Heart left ventricle (tissue), 16 donors: ENCODE results near the gene STAP1. TPM values are rescaled to one million over a fixed set of nuclear protein-coding genes. Genes with fewer than 3 reads are reported as not detected.

Experiments used
- ATAC-seq, 4 donors: fragments of 200-7000 bp; cut with Tn5 transposase; one replicate each; pipeline ENCODE4 v1.9.1; 2020 to 2022; ENCODE audit warnings: moderate library complexity in 4 of 4, mild to moderate bottlenecking in 3 of 4, moderate number of reproducible peaks in 1 of 4
- DNase-seq, 5 donors: peaks; one replicate each; pipeline ENCODE4 v3.0.0-alpha.2; 2020
- H3K27ac ChIP-seq, 12 donors: fragments of 200-600 bp; sonication (generic) in 4 of 12; one replicate each; pipeline versions ENCODE4 v1.5.0 to v1.8.0; 2016 to 2022; ENCODE audit warnings: mild to moderate bottlenecking in 2 of 12
- H3K27me3 ChIP-seq, 9 donors: fragments of 200-600 bp; sonication (generic) in 2 of 9; one replicate each; pipeline versions ENCODE4 v1.5.1 to v1.8.0; 2016 to 2022; ENCODE audit warnings: mild to moderate bottlenecking in 3 of 9
- H3K36me3 ChIP-seq, 9 donors: fragments of 200-600 bp; sonication (generic) in 2 of 9; one replicate each; pipeline versions ENCODE4 v1.5.0 to v1.8.0; 2018 to 2022; ENCODE audit warnings: mild to moderate bottlenecking in 2 of 9
- H3K4me1 ChIP-seq, 12 donors: fragments of 200-600 bp; sonication (generic) in 4 of 12; one replicate each; pipeline versions ENCODE4 v1.5.0 to v1.8.0; 2016 to 2022; ENCODE audit warnings: mild to moderate bottlenecking in 3 of 12
- H3K4me3 ChIP-seq, 12 donors: fragments of 200-600 bp; sonication (generic) in 4 of 12; one replicate each; pipeline versions ENCODE4 v1.5.0 to v1.8.0; 2017 to 2022; ENCODE audit warnings: mild to moderate bottlenecking in 9 of 12, moderate library complexity in 4 of 12
- H3K9me3 ChIP-seq, 12 donors: fragments of 200-600 bp; sonication (generic) in 4 of 12; one replicate each; pipeline versions ENCODE4 v1.5.0 to v1.8.0; 2016 to 2022; ENCODE audit warnings: mild to moderate bottlenecking in 1 of 12
- CTCF ChIP-seq, 12 donors: fragments of 200-600 bp; sonication (generic) in 4 of 12; IDR thresholded peaks; one replicate each; pipeline versions ENCODE4 v1.5.0 to v1.8.0; 2018 to 2022; ENCODE audit warnings: antibody characterized with exemption in 12 of 12, mild to moderate bottlenecking in 5 of 12
- POLR2A ChIP-seq, 2 donors: fragments of 450-650 bp; IDR thresholded peaks; one replicate each; pipeline ENCODE4 v1.6.1; 2017; ENCODE audit warnings: antibody characterized with exemption in 2 of 2, mild to moderate bottlenecking in 2 of 2, moderate library complexity in 2 of 2
- WGBS, 4 donors: extraction: QIAGEN DNeasy Blood & Tissue Kit in 2 of 4; methylation state at CpG; one replicate each; pipeline versions ENCODE4 v1.1.5 to v1.1.7; 2013 to 2018; 5-methylcytosine and 5-hydroxymethylcytosine counted together
- intact Hi-C, 10 donors: fragments of 100-400 bp; cut with DNase I; formaldehyde crosslinking; loops; one replicate each; pipeline versions ENCODE4 v1.11.1 to v1.14.2; 2022
- polyA plus RNA-seq, 2 donors: library from polyadenylated mRNA; stranded (reverse); fragments of 200-250 nt; gene quantifications; one replicate each; pipeline ENCODE4 v1.2.3, GENCODE V29; 2013
- total RNA-seq, 9 donors: library from RNA; depleted of rRNA in 2 of 9; stranded (reverse); fragments of >200 nt in 2 of 9; fragmentation: NEBNext Ultra II Directional in 3 of 9; extraction: Animal tissue kit (Norgen Biotek cat#: 25700) in 3 of 9; gene quantifications; one replicate each; pipeline versions ENCODE4 v1.1.0 to v1.2.4, GENCODE V29; 2016 to 2023
- donor health status: ischemic (EF 13 %, LVEDD 7.1; RV severe dilation, severe dysfunction).
- donor health status: healthy with polysubstance abuse.
- donor health status: DM: no; HTN: yes; CAD: no.
- donor health status: DM: no; HTN: no; CAD: no.
- donor health status: ischemic (EF 25% LVEDD 6.9; RV normal size, moderate dysfunction).
- donor health status: ischemic (EF 25% LVEDD 5.7; RV mildly dilated, moderate dysfunction).
- donor health status: healthy.
- donor health status: DM: yes; HTN: yes; CAD: no.
- donor health status: ischemic (EF 35%, LVEDD 5.7; RV mildly dilated, moderate dysfunction).
- donor health status: nonischemic (EF 11% LVEDD 7.7; RV severe dilation, severe dysfunction).
- donor health status: DM: yes; HTN: yes; CAD: no.
- donor health status: PGD.
- donor health status: ischemic (EF 29% LVEDD 5.4; RV normal size, mild dysfunction).
- donor health status: nonischemic (EF 23%, LVEDD 6.1; RV moderate dilation, normal function).

STAP1 gene
- total and polyA plus RNA-seq, 11 donors, result 1.1 TPM; not detected in 10

GRCh38 chr4:67614186-67614585 is 55.7 kb downstream of the STAP1 start:
- H3K36me3 ChIP-seq, result peaks cover 0 to 46% (median 23%) of the 10 kb centered on the region in 9 donors
- H3K9me3 ChIP-seq, result peaks cover 0 to 41% (median 5%) of the 10 kb centered on the region in 12 donors
- H3K27me3 ChIP-seq, result no peaks in the 10 kb centered on the region
- 96 to 98% (median 96%) methylated on average over 4 of the region's 4 CpGs for WGBS, 4 donors
- no peaks in the 10 kb centered on the region for H3K4me1 ChIP-seq
- intact Hi-C loops, result no loop called here
- TF ChIP-seq POLR2A (IDR thresholded peaks at IDR 0.05) (no peak), CTCF (IDR thresholded peaks at IDR 0.05) (no peak)
- ATAC-seq (no peak), DNase-seq (no peak)
- H3K27ac ChIP-seq, result no peak overlapping the region
- no peak overlapping the region for H3K4me3 ChIP-seq

- Histone ChIP-seq H3K27ac (no peak overlapping the region), H3K27me3 (no peaks in the 10 kb centered on the region), H3K36me3 (peaks cover 0 to 55% (median 32%) of the 10 kb centered on the region in 9 donors), H3K4me1 (no peaks in the 10 kb centered on the region), H3K9me3 (peaks cover 0 to 32% (median under 1%) of the 10 kb centered on the region in 12 donors), H3K4me3 (no peak overlapping the region)
- ATAC-seq (no peak), DNase-seq (no peak)
- intact Hi-C loops, result no loop called here
- WGBS, 4 donors, result 96 to 99% (median 97%) methylated on average over 5 of the region's 5 CpGs
- TF ChIP-seq POLR2A (IDR thresholded peaks at IDR 0.05), result no peak
- no peak for TF ChIP-seq CTCF (IDR thresholded peaks at IDR 0.05)
These were observed 56.6 kb downstream of the STAP1 start for GRCh38 chr4:67615119-67615518.

- peaks cover 0 to 24% (median 0%) of the 10 kb centered on the region in 12 donors for H3K9me3 ChIP-seq
- DNase-seq (no peak), ATAC-seq (no peak)
- intact Hi-C loops, result no loop called here
- no peak overlapping the region for H3K4me3 ChIP-seq
- no peaks in the 10 kb centered on the region for H3K4me1 ChIP-seq
- 83 to 94% (median 87%) methylated on average over 1 of the region's 1 CpG for WGBS, 4 donors
- TF ChIP-seq CTCF (IDR thresholded peaks at IDR 0.05) (no peak), POLR2A (IDR thresholded peaks at IDR 0.05) (no peak)
- H3K36me3 ChIP-seq, result peaks cover 0 to 69% (median 46%) of the 10 kb centered on the region in 9 donors
- no peak overlapping the region for H3K27ac ChIP-seq
- no peaks in the 10 kb centered on the region for H3K27me3 ChIP-seq
These were observed 58.0 kb downstream of the STAP1 start for GRCh38 chr4:67616478-67616877.

- 75 to 77% (median 76%) methylated on average over 3 of the region's 3 CpGs for WGBS, 4 donors
- ATAC-seq, result no peak
- Histone ChIP-seq H3K9me3 (no peaks in the 10 kb centered on the region), H3K4me1 (no peaks in the 10 kb centered on the region), H3K4me3 (no peak overlapping the region), H3K27me3 (no peaks in the 10 kb centered on the region), H3K27ac (no peak overlapping the region), H3K36me3 (peaks cover 0 to 100% (median 91%) of the 10 kb centered on the region in 9 donors)
- intact Hi-C loops, result loop anchor here in 1 of 10 donors (5.0 kb wide), 1 partner anchor 42 kb away; no protein-coding TSS in a partner anchor
- no peak for DNase-seq
- no peak for TF ChIP-seq POLR2A (IDR thresholded peaks at IDR 0.05)
- no peak for TF ChIP-seq CTCF (IDR thresholded peaks at IDR 0.05)
These were observed 66.4 kb downstream of the STAP1 start for GRCh38 chr4:67624939-67625338.
